ENCODE results near the gene PITPNC1.
A peak's percentile ranks its signal among the peaks of the same experiment; 100 is the strongest.
"Not testable (repeated sequence)": the region's sequence is repeated elsewhere in the genome, so short reads cannot be mapped to it uniquely, and the experiment has no call there.

PITPNC1 gene

DNA sequence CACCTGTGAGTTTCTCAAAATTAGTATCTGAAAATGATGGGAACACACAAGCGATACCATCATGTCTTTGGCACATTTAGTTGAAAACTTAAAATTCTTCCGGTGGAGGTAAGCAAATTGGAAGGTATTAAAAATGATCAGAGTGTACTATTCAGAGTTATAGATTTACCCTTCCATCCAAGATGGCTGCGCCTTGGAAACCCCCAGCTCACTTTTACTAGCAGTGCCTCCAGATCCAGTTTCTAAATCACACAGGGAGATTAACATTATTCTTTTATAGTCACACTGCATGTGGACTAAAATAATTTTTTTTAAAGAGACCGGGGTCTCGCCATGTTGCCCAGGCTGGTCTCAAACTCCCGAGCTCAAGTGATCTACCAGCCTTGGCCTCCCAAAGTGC, 15.0 kb downstream of the PITPNC1 start:
- FAIRE-seq (no peak), DNase-seq (ENCODE audit: extremely low spot score, insufficient read length, low read depth) (no peak)

DNA sequence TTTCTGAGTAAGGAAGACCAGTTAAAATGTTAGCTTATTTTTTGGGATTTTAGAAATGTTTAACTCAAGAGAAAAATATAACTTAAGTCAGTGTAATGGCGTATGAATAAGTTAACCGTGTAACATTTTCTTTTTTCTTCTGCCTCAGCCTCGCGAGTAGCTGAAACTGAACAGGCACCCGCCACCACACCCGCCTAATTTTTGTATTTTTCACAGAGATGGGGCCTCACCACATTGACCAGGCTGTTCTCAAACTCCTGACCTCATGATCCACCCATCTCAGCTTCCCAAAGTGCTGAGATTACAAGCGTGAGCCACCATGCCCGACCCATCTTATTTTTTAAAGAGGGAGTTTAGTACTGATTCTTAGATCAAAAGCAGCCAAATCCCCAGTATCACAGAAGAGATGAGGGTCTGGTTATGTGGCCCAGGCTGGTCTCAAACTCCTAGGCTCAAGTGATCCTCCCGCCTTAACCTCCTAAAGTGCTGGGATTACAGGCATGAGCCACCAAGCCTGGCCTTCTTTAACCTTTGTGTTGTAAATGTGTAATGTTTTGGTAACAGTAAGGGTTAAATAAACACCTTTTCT, 16.8 kb downstream of the PITPNC1 start:
- FAIRE-seq (no peak), DNase-seq (ENCODE audit: extremely low spot score, insufficient read length, low read depth) (no peak)

DNA sequence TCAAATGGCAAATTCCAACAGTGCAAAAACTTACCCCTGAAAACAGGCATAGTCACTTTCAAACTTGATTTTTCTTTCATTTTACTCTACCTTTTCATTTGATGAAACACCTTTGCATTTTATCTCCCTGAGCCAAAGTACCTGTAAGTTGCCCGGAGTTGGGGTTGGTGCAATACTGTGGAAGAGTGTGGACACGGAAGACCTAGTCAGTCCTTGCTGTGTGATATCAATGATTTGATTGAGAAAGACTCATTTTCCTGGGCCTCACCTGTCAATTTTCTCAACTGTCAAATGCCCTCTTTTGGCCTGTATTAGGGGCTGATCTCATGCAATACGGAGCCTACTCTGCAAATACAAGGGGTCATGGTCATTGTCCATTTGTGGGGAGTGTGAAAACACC, 22.6 kb downstream of the PITPNC1 start:
- no peak for FAIRE-seq
- no peak for DNase-seq (ENCODE audit: extremely low spot score, insufficient read length, low read depth)

DNA sequence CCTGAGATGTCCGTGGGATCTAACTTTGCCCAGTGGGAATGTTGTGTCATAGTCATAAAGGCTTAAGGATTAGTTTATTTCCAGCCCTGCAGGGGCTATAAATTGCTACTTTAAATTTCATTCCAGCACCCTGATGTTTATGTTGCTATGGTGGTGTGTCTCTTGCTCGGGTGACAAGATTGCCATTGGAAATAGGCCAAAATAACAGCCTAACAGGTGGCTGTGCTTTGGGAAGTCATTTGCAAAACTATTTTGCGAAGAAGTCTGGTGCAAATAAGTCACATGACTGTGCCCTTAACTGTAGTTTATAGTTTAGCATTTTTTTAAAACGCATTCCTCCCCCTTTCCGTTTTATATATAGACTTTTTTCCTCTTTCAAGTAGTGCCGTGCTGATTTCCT, 23.1 kb downstream of the PITPNC1 start:
- no peak for DNase-seq (ENCODE audit: extremely low spot score, insufficient read length, low read depth)
- FAIRE-seq, result no peak

DNA sequence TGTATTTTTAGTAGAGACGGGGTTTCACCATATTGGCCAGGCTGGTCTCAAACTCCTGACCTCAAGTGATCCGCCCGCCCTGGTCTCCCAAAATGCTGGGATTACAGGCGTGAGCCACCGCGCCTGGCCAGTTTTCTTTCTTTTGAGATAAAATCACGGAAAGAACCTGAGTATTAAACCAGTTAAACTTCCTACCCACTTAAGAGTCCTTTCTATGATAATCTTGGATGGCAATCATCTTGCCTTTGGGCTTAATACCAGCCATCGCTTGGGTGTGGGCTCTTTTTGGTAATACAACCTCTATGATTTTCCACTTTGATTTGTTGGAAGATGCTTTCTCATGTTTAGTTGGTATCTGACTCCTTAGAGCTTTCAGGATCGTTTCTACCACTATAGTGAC, 24.0 kb downstream of the PITPNC1 start:
- FAIRE-seq, result no peak

DNA sequence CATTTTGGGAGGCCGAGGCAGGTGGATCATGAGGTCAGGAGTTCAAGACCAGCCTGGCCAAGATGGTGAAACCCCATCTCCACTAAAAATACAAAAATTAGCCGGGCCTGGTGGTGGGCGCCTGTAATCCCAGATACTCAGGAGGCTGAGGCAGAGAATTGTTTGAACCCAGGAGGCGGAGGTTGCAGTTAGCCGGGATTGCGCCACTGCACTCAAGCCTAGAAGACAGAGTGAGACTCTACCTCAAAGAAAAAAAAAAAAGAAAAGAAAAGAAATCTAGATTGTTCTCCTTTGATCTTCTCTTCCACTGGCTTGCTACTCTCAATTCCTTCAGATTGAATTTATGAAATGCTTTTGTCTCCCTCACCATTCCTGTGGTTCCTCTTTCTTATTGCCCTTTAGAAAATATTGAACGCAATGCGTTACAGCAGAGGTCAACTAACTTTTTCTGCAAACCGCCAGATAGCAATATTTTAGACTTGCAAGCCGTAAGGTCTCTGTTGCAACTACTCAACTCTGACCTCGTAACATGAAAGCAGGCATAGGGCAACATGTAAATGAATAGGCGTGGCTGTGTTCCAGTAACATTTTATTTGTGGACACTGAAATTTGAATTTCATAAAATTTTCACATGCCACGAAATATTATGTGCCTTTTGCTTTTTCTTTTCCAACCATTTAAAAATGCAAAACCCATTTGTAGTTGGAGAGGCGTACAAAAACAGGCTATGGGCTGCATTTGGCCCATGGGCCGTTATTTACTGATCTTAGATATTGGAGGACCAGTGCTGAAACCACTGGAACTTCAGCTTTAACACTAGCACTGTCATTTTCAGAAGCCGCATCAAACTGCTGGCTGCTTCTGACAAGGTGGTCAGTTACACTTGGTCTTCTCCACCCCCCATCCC, 24.8 kb downstream of the PITPNC1 start:
- FAIRE-seq (no peak), DNase-seq (ENCODE audit: extremely low spot score, insufficient read length, low read depth) (no peak)

More for the DNA sequence above, 24.0 kb downstream of the PITPNC1 start:
- no peak for DNase-seq (ENCODE audit: extremely low spot score, insufficient read length, low read depth)

DNA sequence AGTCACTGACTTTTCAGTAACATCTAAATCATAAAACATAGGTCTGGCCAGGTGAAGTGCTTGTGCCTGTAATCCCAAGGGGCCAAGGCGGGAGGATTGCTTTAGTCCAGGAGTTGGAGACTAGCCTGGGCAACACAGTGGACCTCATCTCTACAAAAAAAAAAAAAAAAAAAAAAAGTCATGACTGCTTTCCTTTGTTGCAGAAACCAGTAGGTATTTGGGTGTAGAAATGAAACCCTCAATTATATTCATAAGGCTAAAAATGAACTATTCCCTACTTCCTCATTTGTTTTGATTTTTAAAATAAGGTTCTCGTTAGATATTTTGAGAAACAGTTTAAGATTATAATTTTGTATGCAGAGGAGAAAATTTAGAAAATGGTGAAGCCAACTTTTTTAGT, 26.0 kb downstream of the PITPNC1 start:
- FAIRE-seq, result no peak
- no peak for DNase-seq (ENCODE audit: extremely low spot score, insufficient read length, low read depth)

DNA sequence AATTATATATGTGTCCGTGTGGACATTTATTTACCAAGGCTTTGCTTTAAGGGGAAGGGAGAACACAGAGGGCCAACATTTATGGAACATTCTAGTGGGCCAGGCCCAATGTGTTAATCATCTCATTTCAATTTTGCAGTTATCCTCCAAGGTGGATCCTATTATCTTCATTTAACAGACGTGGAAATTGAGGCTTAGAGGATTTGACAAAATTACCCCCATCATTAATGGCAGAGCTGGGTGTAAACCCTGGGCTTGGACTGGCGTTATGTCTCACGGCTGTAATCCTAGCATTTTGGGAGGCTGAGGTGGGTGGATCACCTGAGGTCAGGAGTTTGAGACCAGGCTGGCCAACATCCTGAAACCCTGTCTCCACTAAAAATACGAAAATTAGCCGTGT, 26.4 kb downstream of the PITPNC1 start:
- no peak for DNase-seq (ENCODE audit: extremely low spot score, insufficient read length, low read depth)
- no peak for FAIRE-seq

DNA sequence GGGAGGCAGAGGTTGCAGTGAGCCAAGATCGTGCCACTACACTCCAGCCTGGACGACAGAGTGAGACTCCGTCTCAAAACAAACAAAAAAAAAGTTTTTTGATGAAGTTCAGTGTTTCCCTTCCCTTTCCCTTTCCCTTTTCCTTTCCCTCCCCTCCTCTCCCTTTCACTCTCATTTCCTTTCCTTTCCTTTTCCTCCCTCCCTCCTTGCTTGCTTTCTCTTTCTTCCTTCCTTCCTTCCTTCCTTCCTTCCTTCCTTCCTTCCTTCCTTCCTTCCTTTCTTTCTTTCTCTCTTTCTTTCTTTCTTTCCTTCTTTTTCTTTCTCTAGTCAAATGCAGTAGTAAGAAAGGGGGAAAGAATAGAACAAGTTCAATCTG, 31.4 kb downstream of the PITPNC1 start:
- DNase-seq (ENCODE audit: extremely low spot score, insufficient read length, low read depth); FAIRE-seq: not testable (repeated sequence)

DNA sequence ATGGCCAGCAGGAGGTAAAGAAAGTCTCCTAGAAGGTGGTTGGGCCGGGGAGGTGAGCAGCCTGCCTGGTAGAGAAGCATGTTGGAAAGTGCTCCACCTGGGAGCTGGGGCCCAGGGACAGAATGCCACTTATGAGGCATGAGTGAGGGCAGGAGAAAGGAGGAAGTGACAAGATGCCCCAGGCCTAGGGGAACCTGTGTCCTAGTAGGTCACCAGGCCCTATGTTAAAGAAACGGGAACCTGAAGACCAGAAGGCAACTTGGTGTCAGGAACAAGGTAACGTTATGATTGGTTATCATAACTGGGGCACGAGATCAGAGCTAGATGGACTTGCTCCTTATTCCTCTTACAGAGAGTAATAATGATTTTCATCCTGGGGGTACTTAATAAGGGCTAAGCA, 34.3 kb downstream of the PITPNC1 start:
- no peak for FAIRE-seq
- no peak for DNase-seq (ENCODE audit: extremely low spot score, insufficient read length, low read depth)

DNA sequence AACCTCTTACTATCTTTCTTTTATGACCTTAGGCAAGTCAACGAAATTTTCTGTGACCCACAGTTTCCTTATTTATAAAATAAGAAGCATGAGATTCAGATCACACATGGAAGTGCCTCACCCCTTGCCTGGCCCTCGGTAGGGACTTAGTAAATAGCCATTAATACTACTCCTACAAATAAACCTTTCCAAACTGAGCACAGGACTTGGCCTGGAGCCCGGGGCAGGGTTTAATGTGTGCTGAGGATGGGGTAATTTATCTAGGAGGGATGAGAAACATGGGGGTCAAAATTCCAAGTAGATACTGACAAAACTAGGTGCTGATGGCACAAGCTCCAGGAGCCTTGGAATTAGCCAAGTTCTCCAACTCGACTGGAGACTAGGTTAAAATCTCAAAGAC, 35.0 kb downstream of the PITPNC1 start:
- DNase-seq (ENCODE audit: extremely low spot score, insufficient read length, low read depth) (no peak), FAIRE-seq (no peak)

DNA sequence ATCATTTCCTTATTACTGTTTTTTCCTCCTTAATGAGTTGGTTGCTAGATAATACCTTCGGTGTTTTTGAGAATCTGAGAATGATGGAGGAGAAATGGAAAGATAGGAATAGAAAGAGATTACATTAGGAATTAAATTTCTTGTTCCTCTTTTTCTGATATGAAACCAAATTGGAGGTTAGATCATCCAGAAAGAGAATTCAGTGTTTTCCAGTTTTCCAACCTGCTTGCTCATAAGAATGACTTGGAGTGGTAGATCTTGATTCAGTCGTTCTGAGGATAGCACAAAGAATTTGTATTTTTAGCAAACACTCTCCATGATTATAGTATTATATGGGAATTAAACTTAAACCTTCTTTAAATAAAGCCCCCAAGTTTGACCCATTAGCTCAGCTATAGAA, 35.9 kb downstream of the PITPNC1 start:
- FAIRE-seq (no peak), DNase-seq (ENCODE audit: extremely low spot score, insufficient read length, low read depth) (no peak)

DNA sequence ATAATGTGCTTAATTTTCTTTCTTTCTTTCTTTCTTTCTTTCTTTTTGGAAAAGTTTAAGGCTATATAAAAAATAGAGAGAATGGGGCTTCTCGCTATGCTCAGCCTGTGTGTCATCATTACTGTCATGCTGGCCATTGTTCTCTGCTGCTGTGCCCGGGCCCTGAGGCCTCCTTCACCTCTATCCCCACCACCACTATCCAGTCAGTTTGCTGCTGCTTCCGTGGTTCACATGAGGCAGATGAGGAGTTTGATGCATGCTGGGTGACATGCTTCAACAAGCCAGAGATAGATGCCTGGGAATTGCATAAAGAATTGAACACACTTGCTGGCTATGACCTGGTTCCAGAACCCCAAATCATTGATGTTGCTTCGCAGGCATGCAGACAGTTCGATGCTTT, 36.3 kb downstream of the PITPNC1 start:
- FAIRE-seq (no peak), DNase-seq (ENCODE audit: extremely low spot score, insufficient read length, low read depth) (no peak)

DNA sequence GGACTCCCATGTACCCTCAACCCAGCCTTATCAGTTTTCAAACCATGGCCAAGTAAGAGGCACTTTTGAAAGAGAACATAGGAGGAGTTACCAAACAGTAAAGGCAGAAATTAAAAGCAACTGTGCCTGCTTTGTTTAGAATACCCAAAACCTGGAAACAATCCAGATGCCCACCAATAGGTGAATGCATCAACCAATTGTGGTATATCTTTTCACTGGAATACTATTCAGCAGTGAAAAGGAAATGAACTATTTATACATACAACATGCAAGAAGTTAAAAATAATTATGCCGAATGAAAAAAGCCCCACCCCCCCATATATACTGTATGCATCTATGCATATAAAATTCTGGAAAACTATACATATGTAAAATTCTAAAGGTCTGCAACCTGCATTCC, 37.0 kb downstream of the PITPNC1 start:
- DNase-seq (ENCODE audit: extremely low spot score, insufficient read length, low read depth) (no peak), FAIRE-seq (no peak)

DNA sequence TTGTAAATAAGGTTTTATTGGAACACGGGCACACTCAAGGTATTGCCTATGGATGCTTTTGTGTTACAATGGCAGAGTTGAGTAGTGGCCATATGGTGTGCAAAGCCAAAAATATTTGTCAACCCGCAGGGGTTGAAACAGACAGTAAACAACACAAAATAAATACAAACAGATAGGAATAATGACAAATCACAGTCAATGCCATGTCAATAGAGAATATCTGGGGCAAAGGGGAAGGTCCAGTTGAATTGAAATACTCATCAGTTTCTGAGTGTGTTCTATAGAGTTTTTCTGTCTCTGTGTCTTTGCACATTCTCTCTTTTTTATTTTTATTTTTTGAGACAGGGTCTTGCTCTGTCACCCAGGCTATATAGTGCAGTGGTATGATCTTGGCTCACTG, 37.5 kb downstream of the PITPNC1 start:
- FAIRE-seq (no peak), DNase-seq (ENCODE audit: extremely low spot score, insufficient read length, low read depth) (no peak)

DNA sequence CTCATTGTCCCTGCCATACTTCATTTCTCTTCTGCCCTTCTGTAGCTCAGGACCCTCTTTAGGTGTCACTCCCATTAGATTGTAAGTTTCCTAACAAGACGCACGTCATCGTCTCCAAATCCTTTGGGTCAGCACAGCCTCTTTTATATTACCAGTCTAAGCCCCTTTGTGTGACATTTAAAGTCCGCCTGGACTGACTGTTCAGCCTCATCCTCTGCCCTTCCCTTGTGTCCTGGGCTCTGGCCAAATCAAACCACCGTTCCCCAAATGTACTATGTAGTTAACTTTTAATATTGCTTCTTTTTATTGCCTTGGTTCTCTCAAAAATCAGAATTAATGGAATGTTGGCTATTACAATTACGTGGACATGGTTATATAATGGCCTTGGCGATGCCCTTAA, 38.2 kb downstream of the PITPNC1 start:
- FAIRE-seq, result no peak
- DNase-seq (ENCODE audit: extremely low spot score, insufficient read length, low read depth), result no peak

DNA sequence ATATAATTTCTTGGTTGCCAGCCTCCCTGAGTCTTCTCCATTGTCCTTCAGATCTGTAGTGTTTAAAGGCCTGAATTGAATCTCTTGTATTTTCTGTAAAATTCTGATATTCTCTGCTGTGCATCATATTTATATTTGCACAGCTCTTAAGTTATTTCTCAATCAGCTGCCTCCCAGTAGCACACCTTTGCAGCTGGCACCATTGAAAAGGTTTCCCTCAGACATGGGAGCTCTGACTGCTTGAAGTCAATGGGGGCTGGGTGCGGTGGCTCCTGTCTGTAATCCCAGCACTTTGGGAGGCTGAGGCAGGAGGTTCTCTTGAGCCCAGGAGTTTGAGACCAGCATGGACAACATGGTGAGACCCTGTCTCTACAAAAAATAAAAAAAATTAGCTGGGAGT, 40.4 kb downstream of the PITPNC1 start:
- no peak for DNase-seq (ENCODE audit: extremely low spot score, insufficient read length, low read depth)
- no peak for FAIRE-seq

DNA sequence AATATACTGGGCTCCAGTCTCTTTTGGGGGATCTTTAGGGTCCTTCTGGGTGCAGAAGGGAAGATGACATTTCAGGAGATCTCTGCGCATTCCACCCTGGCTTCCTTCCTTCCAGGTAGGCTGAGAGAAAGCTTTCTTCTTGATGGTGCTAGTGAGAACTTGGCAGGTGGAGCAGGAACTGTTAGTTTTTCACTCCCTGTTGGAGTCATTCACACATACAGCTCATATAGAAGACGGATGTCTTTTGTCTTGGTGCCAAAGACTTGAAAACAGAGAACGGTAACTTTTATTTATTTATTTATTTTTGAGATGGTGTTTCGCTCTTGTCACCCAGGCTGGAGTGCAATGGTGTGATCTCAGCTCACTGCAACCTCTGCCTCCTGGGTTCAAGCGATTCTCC, 43.9 kb downstream of the PITPNC1 start:
- FAIRE-seq, result no peak
- no peak for DNase-seq (ENCODE audit: extremely low spot score, insufficient read length, low read depth)

DNA sequence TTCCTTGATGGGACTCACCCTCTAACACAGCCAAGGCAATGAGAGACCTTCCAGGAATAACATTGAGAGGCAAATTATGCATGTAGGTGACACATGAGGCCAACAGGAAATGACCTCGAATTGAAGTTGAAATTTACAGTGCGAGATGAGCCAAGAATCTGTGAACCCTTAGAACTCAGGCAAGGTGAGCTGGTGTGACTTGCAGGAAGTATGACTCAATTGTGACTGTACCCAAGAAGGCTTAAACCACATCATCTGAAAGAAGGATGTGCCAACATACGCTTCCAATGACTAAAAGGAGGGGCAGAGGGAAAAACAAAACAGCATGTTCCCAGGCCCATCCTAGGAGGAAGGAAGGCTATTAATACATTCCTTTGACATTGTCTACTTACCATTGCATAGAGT, 44.8 kb downstream of the PITPNC1 start:
- FAIRE-seq (peak; percentile 56), DNase-seq (ENCODE audit: extremely low spot score, insufficient read length, low read depth) (no peak)

DNA sequence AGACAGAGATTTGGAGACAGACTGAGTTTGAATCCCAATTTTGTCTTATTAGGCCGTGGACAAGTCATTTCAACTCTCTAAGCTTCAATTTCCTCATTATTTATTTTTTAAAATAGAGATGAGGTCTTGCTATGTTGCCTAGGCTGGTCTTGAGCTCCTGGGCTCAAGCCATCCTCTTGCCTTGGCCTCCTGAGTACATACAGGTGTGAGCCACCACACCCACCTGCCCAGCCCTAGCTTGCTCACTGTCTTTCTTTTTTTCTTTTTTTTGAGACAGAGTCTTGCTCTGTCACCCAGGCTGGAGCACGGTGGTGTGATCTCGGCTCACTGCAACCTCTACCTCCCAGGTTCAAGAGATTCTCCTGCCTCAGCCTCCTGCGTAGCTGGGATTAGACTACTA, 45.2 kb downstream of the PITPNC1 start:
- FAIRE-seq; DNase-seq (ENCODE audit: extremely low spot score, insufficient read length, low read depth): not testable (repeated sequence)

DNA sequence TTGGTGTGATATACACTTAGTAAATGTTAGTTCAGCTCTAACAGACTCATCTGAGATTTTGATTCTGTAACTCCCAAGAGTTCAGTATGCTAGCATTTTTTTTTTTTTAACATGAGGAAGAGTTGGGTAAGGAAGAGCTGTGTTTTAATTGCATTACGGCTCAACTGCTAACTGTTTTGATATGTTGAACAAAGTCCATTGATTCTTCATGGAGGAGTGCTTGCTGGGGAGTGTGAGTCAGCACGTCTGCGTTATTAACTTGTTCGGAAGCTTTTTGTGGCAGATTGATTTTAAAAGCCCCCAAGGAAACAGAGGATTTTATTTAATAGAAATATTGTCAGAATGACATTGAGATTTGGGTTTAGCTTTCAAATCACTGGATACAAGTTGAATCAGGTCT, 45.8 kb downstream of the PITPNC1 start:
- no peak for DNase-seq (ENCODE audit: extremely low spot score, insufficient read length, low read depth)
- FAIRE-seq, result no peak

Measured in GM18507 (cell line).